Upper lobe of right lung (tissue), 1 donor: ENCODE measurements around the gene ASCC2. TPM values are rescaled to one million over a fixed set of nuclear protein-coding genes. Genes with fewer than 3 reads are reported as not detected.

Experiments used
- ATAC-seq: fragments of 200-7000 bp; cut with Tn5 transposase; one replicate; pipeline ENCODE4 v1.9.1; 2020; ENCODE audit warnings: mild to moderate bottlenecking, moderate library complexity
- DNase-seq: peaks from one replicate; pipeline ENCODE4 v3.0.0-alpha.2; 2020
- H3K27ac ChIP-seq: fragments of 200-600 bp; one replicate; pipeline ENCODE4 v1.8.0; 2022
- H3K27me3 ChIP-seq: fragments of 200-600 bp; one replicate; pipeline ENCODE4 v1.8.0; 2022; ENCODE audit warnings: mild to moderate bottlenecking
- H3K36me3 ChIP-seq: fragments of 200-600 bp; one replicate; pipeline ENCODE4 v1.8.0; 2022
- H3K4me1 ChIP-seq: fragments of 200-600 bp; one replicate; pipeline ENCODE4 v1.8.0; 2022
- H3K4me3 ChIP-seq: fragments of 200-600 bp; one replicate; pipeline ENCODE4 v1.8.0; 2022; ENCODE audit warnings: mild to moderate bottlenecking
- H3K9me3 ChIP-seq: fragments of 200-600 bp; one replicate; pipeline ENCODE4 v1.8.0; 2022
- intact Hi-C: fragments of 100-400 bp; cut with DNase I; formaldehyde crosslinking; loops from one replicate; pipeline ENCODE4 v1.11.0; 2022
- total RNA-seq: library from RNA; stranded (reverse); fragmentation: NEBNext Ultra II Directional; extraction: Animal tissue kit (Norgen Biotek cat#: 25700); gene quantifications from one replicate; pipeline ENCODE4 v1.2.1, GENCODE V29; 2021
- TF ChIP-seq, protein P1 (sequence below): fragments of 200-600 bp; IDR thresholded peaks from one replicate; pipeline ENCODE4 v1.8.0; 2022; ENCODE audit warnings: antibody characterized with exemption
- donor health status: DM: no; HTN: yes; CAD: no; lungs with severe emphysema.

The ASCC2 gene
- total RNA-seq, 1 donor from 2014 or later, result 54.6 TPM

DNA sequence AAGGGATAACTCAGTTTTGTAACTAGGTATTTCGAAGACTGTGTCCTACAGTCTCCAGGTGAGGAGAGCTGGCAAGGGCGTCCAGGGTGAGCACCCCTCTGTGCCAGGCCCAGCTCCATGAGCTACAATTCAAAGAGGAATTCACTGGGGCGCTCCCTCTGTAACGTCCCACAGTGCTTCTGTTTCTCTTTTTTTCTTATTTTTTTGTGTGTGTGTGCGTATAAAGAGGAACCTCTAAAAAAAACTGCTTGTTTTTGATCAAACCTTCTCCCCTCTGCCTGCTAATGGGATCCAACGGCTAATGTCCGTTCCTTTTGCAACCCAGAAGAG lies 17.1 kb downstream of the ASCC2 start:
- Histone ChIP-seq H3K4me1 (peaks cover 14% of the 10 kb centered on the region), H3K27ac (peak overlapping the region; percentile 65), H3K36me3 (peaks cover 80% of the 10 kb centered on the region), H3K27me3 (no peaks in the 10 kb centered on the region), H3K4me3 (no peak overlapping the region), H3K9me3 (no peaks in the 10 kb centered on the region)
- intact Hi-C loops, result no loop called here
- ATAC-seq (peak; percentile 32), DNase-seq (no peak)
- TF ChIP-seq, protein P1, sequence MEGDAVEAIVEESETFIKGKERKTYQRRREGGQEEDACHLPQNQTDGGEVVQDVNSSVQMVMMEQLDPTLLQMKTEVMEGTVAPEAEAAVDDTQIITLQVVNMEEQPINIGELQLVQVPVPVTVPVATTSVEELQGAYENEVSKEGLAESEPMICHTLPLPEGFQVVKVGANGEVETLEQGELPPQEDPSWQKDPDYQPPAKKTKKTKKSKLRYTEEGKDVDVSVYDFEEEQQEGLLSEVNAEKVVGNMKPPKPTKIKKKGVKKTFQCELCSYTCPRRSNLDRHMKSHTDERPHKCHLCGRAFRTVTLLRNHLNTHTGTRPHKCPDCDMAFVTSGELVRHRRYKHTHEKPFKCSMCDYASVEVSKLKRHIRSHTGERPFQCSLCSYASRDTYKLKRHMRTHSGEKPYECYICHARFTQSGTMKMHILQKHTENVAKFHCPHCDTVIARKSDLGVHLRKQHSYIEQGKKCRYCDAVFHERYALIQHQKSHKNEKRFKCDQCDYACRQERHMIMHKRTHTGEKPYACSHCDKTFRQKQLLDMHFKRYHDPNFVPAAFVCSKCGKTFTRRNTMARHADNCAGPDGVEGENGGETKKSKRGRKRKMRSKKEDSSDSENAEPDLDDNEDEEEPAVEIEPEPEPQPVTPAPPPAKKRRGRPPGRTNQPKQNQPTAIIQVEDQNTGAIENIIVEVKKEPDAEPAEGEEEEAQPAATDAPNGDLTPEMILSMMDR, result no peak

DNA sequence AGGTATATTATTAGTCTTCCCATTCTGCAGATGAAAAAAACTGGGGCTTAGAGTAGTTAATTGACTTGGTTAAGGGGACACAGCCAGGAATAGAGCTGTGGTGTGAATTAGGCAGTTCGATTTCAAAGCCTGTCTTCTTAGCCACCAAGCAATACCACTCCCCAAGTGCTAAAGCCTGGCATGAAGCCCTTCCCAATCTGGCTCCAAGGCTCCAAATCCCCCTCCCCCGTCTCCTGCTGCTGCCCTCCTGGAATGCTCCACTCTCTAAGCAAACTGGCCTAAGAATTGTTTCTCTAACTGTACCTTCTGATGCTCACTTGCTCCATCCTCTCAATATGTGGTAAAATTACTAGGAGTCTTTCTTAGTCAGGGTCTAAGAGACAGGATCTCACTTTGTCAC lies 18.6 kb downstream of the ASCC2 start:
- no peak overlapping the region for H3K4me3 ChIP-seq
- H3K27ac ChIP-seq, result no peak overlapping the region
- no peaks in the 10 kb centered on the region for H3K9me3 ChIP-seq
- TF ChIP-seq, protein P1, result no peak
- DNase-seq (no peak), ATAC-seq (no peak)
- intact Hi-C loops, result no loop called here
- peaks cover 77% of the 10 kb centered on the region for H3K36me3 ChIP-seq
- peaks cover 14% of the 10 kb centered on the region for H3K4me1 ChIP-seq
- H3K27me3 ChIP-seq, result no peaks in the 10 kb centered on the region

DNA sequence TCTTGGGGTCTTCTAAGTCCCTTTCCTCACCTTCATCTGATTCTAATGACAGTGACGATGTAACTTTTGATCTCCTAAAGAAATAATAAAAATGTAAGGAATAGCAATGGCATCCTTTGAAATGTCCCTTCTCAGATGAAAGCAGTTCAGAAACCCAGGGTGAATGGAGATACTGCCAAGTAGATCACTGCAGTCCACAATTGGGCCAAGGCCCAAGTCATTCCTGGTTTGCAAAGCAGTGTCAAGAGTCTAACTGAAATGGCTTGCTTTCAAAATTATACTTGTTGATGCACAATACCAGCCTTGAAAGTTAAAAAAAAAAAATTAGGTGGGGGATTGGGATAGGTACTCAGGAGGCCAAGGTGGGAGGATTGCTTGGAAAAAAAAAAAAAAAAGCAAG lies 20.4 kb downstream of the ASCC2 start:
- ATAC-seq, result no peak
- Histone ChIP-seq H3K4me1 (peaks cover 14% of the 10 kb centered on the region), H3K27me3 (no peaks in the 10 kb centered on the region), H3K36me3 (peaks cover 80% of the 10 kb centered on the region), H3K27ac (no peak overlapping the region), H3K9me3 (no peaks in the 10 kb centered on the region), H3K4me3 (no peak overlapping the region)
- intact Hi-C loops, result no loop called here
- DNase-seq, result no peak
- TF ChIP-seq, protein P1, result no peak

DNA sequence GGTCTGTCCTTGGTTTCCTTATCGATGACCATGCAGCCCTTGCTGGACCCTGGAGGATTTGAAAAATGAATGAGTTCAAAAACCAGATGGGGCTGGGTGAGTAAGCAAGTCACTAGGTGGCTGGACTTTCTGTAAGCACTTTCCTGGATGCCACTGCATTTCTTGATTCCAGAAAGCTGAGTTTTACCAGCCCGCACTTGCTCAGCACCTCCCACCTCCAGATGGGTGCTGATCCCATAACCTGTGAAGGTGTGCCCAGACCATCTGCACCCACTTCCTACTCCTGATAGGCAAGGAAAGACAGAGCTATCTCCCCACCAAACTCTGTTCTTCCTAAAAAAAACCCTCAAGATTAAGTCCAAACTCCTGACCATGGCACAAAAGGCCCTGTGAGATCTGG lies 21.1 kb downstream of the ASCC2 start:
- Histone ChIP-seq H3K4me1 (peaks cover 15% of the 10 kb centered on the region), H3K9me3 (no peaks in the 10 kb centered on the region), H3K27me3 (no peaks in the 10 kb centered on the region), H3K4me3 (no peak overlapping the region), H3K27ac (no peak overlapping the region), H3K36me3 (peaks cover 80% of the 10 kb centered on the region)
- no peak for DNase-seq
- intact Hi-C loops, result no loop called here
- no peak for ATAC-seq
- TF ChIP-seq, protein P1, result no peak

DNA sequence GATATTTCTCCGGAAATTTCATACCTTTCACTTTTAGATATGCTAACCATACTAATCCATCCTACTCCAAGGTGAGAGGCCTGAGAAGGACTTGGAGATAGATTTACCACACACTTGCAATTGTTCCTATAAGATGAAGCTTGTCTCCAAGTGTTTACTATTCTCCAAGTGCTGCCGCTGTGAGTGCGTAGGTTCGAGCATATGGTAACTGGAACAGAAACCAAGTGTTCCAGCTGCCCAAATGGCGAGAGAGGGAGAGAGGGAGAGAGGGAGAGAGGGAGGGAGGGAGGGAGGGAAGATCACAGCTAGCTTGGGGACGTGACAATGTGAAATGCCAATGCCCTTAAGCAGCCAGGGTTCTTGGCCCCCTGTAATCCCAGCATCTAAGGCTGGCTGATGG lies 21.5 kb downstream of the ASCC2 start:
- no peak for DNase-seq
- TF ChIP-seq, protein P1, result no peak
- H3K9me3 ChIP-seq, result no peaks in the 10 kb centered on the region
- no peak overlapping the region for H3K27ac ChIP-seq
- intact Hi-C loops, result no loop called here
- peaks cover 13% of the 10 kb centered on the region for H3K4me1 ChIP-seq
- H3K27me3 ChIP-seq, result no peaks in the 10 kb centered on the region
- H3K36me3 ChIP-seq, result peaks cover 80% of the 10 kb centered on the region
- ATAC-seq, result no peak
- H3K4me3 ChIP-seq, result no peak overlapping the region

- no peak for ATAC-seq
- Histone ChIP-seq H3K27ac (no peak overlapping the region), H3K36me3 (peaks cover 80% of the 10 kb centered on the region)
These were observed 21.9 kb downstream of the ASCC2 start for GRCh38 chr22:29816128-29816527.

More at GRCh38 chr22:29816128-29816527, 21.9 kb downstream of the ASCC2 start:
- TF ChIP-seq, protein P1, result no peak
- no peaks in the 10 kb centered on the region for H3K27me3 ChIP-seq
- H3K9me3 ChIP-seq, result no peaks in the 10 kb centered on the region
- intact Hi-C loops, result no loop called here
- H3K4me3 ChIP-seq, result no peak overlapping the region
- H3K4me1 ChIP-seq, result peaks cover 13% of the 10 kb centered on the region
- DNase-seq, result no peak
